Activated CD4-positive, CD25-positive, alpha-beta regulatory T cell (primary cell): ENCODE results near the gene METTL25B.

Source experiments
- DNase-seq, 4 experiments: peaks; one replicate each; lab custom pipeline; 2025; lab: John Stamatoyannopoulos, UW

METTL25B gene

DNA sequence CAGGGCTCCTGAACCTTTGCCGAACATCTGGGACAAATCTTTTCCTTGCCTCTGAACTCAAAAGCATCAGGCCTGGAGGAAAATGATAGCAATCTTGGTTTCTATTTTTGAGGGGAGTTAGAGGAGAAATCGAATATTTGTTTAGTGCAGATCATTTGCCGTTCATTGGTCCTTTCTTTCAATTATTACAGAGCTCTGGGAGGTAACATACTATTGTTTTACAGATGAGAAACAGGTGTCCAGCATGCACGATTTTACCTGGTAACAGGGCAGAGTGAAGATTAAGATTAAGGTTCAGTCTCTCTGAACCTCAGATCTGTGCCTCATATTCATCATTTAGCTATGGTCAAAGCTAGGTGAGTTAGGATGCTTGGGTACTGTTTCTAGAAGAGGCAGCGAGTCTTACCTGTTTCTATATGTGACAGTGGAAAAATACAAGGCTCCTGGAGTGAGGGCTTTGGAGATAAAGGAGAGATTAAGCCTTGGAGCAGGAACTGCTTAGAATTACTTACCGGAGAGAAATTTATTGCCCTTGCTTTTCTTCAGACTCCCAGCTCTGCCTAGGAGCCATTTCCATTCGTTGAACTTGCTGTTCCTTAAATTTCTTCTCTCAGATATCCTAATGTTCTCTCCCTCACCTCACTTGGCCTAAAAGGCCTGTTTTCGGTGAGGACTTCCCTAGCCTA is 40.5 kb downstream of the METTL25B start:
- no peak for DNase-seq

- DNase-seq: no peak
Observed at GRCh38 chr1:156772222-156772621, 44.0 kb downstream of the METTL25B start.

- no peak for DNase-seq
Observed at GRCh38 chr1:156772728-156773497, 44.6 kb downstream of the METTL25B start.

GRCh38 chr1:156773607-156774006 is 45.3 kb downstream of the METTL25B start:
- DNase-seq: no peak

DNA sequence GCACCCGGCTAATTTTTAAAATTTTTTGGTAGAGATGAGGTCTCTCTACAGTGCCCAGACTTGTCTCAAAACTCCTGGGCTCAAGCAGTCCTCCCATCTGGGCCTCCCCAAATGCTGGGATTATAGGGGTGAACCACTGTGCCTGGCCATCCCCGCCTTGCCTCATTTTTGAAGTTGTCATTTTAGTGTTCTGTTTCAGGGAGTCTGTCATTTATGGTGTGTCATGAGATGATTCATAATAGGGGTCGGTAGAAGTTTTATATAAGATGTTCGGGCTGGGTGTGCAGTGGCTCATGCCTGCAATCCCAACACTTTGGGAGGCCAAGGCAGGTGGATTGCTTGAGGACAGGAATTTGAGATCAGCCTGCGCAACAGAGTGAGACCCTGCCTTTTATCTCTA is 47.5 kb downstream of the METTL25B start:
- no peak for DNase-seq

DNA sequence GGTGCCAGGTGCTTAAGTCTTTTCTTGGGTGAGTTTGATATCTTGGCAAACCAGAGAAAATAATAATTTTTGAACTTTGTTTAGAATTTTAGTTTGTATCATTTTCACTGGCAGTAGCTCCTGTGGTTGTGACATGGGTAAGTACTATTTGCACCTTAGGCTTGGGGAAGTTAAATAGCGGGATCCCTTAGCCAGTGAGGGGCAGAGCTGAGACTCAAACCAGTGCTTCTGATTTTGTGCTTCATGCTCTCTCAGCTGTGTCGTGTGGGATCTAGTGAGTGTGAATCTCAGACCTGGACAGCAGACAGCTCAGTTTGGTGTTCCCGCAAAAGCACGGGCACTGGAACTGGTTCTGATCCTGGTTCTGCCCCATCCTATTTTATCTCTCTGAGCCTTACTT is 48.7 kb downstream of the METTL25B start:
- DNase-seq: no peak

GRCh38 chr1:156777573-156777972 is 49.3 kb downstream of the METTL25B start:
- no peak for DNase-seq

- DNase-seq: no peak
Observed at GRCh38 chr1:156781585-156782186, 53.4 kb downstream of the METTL25B start.

- no peak for DNase-seq
Observed at GRCh38 chr1:156785458-156785857, 57.2 kb downstream of the METTL25B start.
